ENCODE results near the gene CMTR2. TPM values are rescaled to one million over a fixed set of nuclear protein-coding genes. Genes with fewer than 3 reads are reported as not detected.

Gene CMTR2
- total RNA-seq, 6 donors from 2014 or later, result 9.3 to 24.5 (median 20.5) TPM

DNA sequence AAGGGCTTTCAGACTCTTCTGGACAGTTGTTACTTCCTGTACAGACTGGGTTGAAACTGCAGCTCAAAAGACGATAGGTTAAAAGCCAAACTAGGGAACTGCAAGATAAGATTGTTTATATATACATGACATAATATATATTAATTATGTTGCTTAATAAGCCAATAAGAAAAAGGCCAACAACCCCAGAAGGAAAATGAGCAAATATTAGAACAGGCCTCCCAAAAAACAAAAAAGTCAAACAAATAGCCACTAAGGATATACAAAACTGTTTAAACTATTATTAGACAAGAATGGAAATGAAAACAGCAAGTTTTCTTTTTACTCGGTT, 495 bp upstream of the CMTR2 start:
- Histone ChIP-seq H3K4me3 (peak overlapping the region in 3 of 4 donors; percentile 73 to 84 (median 83)), H3K27ac (peak overlapping the region; percentile 93 to 97 (median 95)), H3K36me3 (peaks cover 9 to 18% (median 13%) of the 10 kb centered on the region in 4 donors), H3K9me3 (no peaks in the 10 kb centered on the region), H3K4me1 (peaks cover 6 to 26% (median 13%) of the 10 kb centered on the region in 4 donors), H3K27me3 (no peaks in the 10 kb centered on the region)
- no peak for DNase-seq
- TF ChIP-seq EP300 (IDR thresholded peaks at IDR 0.05) (no peak), POLR2AphosphoS5 (IDR thresholded peaks at IDR 0.05) (no peak), POLR2A (IDR thresholded peaks at IDR 0.05) (no peak)
- TF ChIP-seq, protein P1, sequence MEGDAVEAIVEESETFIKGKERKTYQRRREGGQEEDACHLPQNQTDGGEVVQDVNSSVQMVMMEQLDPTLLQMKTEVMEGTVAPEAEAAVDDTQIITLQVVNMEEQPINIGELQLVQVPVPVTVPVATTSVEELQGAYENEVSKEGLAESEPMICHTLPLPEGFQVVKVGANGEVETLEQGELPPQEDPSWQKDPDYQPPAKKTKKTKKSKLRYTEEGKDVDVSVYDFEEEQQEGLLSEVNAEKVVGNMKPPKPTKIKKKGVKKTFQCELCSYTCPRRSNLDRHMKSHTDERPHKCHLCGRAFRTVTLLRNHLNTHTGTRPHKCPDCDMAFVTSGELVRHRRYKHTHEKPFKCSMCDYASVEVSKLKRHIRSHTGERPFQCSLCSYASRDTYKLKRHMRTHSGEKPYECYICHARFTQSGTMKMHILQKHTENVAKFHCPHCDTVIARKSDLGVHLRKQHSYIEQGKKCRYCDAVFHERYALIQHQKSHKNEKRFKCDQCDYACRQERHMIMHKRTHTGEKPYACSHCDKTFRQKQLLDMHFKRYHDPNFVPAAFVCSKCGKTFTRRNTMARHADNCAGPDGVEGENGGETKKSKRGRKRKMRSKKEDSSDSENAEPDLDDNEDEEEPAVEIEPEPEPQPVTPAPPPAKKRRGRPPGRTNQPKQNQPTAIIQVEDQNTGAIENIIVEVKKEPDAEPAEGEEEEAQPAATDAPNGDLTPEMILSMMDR (IDR thresholded peaks at IDR 0.05), result no peak
- WGBS, 2 donors, result 13 to 20% methylated on average over 2 of the region's 2 CpGs
- ATAC-seq (ENCODE audit: low FRiP score in 2 of 2), result no peak

- H3K4me1 ChIP-seq, result peaks cover 6 to 26% (median 13%) of the 10 kb centered on the region in 4 donors
- ATAC-seq (ENCODE audit: low FRiP score in 2 of 2), result no peak
Measured at GRCh38 chr16:71288570-71288889, 672 bp downstream of the CMTR2 start.

DNA sequence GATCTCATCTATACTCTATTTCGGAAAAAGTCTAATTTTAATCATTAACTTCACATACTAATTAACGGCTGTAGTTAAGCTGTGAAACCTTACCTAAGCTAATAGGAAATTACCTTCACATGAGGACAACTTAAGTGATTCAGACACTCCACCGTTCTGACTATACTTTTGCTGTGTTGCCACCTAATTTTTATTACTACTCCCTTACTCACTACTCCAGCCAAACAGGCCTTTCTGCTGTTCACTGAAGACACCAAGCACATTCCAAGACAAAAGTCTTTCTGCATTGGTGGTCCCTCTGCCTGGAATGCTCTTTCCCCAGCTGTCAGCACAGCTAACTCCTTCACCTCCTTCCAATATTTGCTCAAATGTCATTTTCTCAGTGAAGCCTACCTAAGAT, 1.3 kb downstream of the CMTR2 start:
- Histone ChIP-seq H3K27me3 (no peaks in the 10 kb centered on the region), H3K9me3 (no peaks in the 10 kb centered on the region), H3K4me3 (peak overlapping the region in 1 of 4 donors; percentile 83), H3K4me1 (peaks cover 6 to 26% (median 13%) of the 10 kb centered on the region in 4 donors), H3K27ac (peak overlapping the region in 3 of 4 donors; percentile 93 to 96 (median 94)), H3K36me3 (peaks cover 9 to 36% (median 14%) of the 10 kb centered on the region in 4 donors)
- DNase-seq, result no peak
- no peak for ATAC-seq (ENCODE audit: low FRiP score in 2 of 2)
- no peak for TF ChIP-seq POLR2A (IDR thresholded peaks at IDR 0.05)
- no peak for TF ChIP-seq EP300 (IDR thresholded peaks at IDR 0.05)
- TF ChIP-seq POLR2AphosphoS5 (IDR thresholded peaks at IDR 0.05), result no peak
- TF ChIP-seq, protein P1 (IDR thresholded peaks at IDR 0.05), result no peak
- WGBS, 2 donors, result 73 to 74% methylated on average over 3 of the region's 3 CpGs

More at GRCh38 chr16:71288570-71288889, 672 bp downstream of the CMTR2 start:
- H3K4me3 ChIP-seq, result peak overlapping the region; percentile 68 to 84 (median 78)
- no peak for DNase-seq
- no peaks in the 10 kb centered on the region for H3K9me3 ChIP-seq
- TF ChIP-seq POLR2AphosphoS5 (IDR thresholded peaks at IDR 0.05), result no peak
- TF ChIP-seq, protein P1 (IDR thresholded peaks at IDR 0.05), result no peak
- no peak for TF ChIP-seq EP300 (IDR thresholded peaks at IDR 0.05)
- no peak for TF ChIP-seq POLR2A (IDR thresholded peaks at IDR 0.05)
- H3K27me3 ChIP-seq, result no peaks in the 10 kb centered on the region
- 1 to 6% methylated on average over 3 of the region's 3 CpGs for WGBS, 2 donors
- peaks cover 9 to 30% (median 14%) of the 10 kb centered on the region in 4 donors for H3K36me3 ChIP-seq
- H3K27ac ChIP-seq, result peak overlapping the region; percentile 93 to 97 (median 95)

GRCh38 chr16:71287454-71287853, 1.7 kb downstream of the CMTR2 start:
- H3K27ac ChIP-seq, result peak overlapping the region in 1 of 4 donors; percentile 96
- TF ChIP-seq POLR2AphosphoS5 (IDR thresholded peaks at IDR 0.05), result no peak
- TF ChIP-seq, protein P1 (IDR thresholded peaks at IDR 0.05), result no peak
- no peak for TF ChIP-seq POLR2A (IDR thresholded peaks at IDR 0.05)
- H3K36me3 ChIP-seq, result peaks cover 9 to 37% (median 14%) of the 10 kb centered on the region in 4 donors
- 88 to 97% methylated on average over 2 of the region's 2 CpGs for WGBS, 2 donors
- no peak for DNase-seq
- no peak for ATAC-seq (ENCODE audit: low FRiP score in 2 of 2)
- H3K9me3 ChIP-seq, result no peaks in the 10 kb centered on the region
- H3K4me1 ChIP-seq, result peaks cover 6 to 26% (median 13%) of the 10 kb centered on the region in 4 donors
- no peaks in the 10 kb centered on the region for H3K27me3 ChIP-seq
- no peak overlapping the region for H3K4me3 ChIP-seq

GRCh38 chr16:71283612-71284011, 5.6 kb downstream of the CMTR2 start:
- no peak overlapping the region for H3K4me3 ChIP-seq
- H3K27ac ChIP-seq, result no peak overlapping the region
- 98 to 100% methylated on average over 2 of the region's 2 CpGs for WGBS, 2 donors
- no peaks in the 10 kb centered on the region for H3K27me3 ChIP-seq
- TF ChIP-seq, protein P1 (IDR thresholded peaks at IDR 0.05), result no peak
- TF ChIP-seq POLR2A (IDR thresholded peaks at IDR 0.05) (no peak), POLR2AphosphoS5 (IDR thresholded peaks at IDR 0.05) (no peak)
- ATAC-seq (ENCODE audit: low FRiP score in 2 of 2) (no peak), DNase-seq (no peak)
- H3K36me3 ChIP-seq, result peaks cover 9 to 37% (median 14%) of the 10 kb centered on the region in 4 donors
- no peaks in the 10 kb centered on the region for H3K9me3 ChIP-seq
- peaks cover 6 to 17% (median 11%) of the 10 kb centered on the region in 4 donors for H3K4me1 ChIP-seq

Data from upper lobe of left lung (tissue), 6 donors.